HG03045 (cell line): ENCODE measurements around the gene SLIT3.
"Not testable (repeated sequence)": the region's sequence is repeated elsewhere in the genome, so short reads cannot be mapped to it uniquely, and the experiment has no call there.

Experiments
- ATAC-seq: cut with Tn5 transposase; IDR thresholded peaks from one replicate; pipeline ENCODE4 v1.9.1; 2021; ENCODE audit warnings: mild to moderate bottlenecking, moderate library complexity; ENCODE audit not compliant: unreplicated experiment

The SLIT3 gene

GRCh38 chr5:169150108-169150507 lies 150.8 kb downstream of the SLIT3 start:
- ATAC-seq, result no peak

- no peak for ATAC-seq
Observed at GRCh38 chr5:169149317-169149716, 151.6 kb downstream of the SLIT3 start.

GRCh38 chr5:169148138-169148740 lies 152.7 kb downstream of the SLIT3 start:
- ATAC-seq, result no peak

- no peak for ATAC-seq
Observed at GRCh38 chr5:169147534-169147933, 153.4 kb downstream of the SLIT3 start.

GRCh38 chr5:169146158-169146557 lies 154.8 kb downstream of the SLIT3 start:
- no peak for ATAC-seq

GRCh38 chr5:169142264-169142970 lies 158.5 kb downstream of the SLIT3 start:
- no peak for ATAC-seq

GRCh38 chr5:169140215-169140614 lies 160.7 kb downstream of the SLIT3 start:
- ATAC-seq, result not testable (repeated sequence)

GRCh38 chr5:169139480-169140050 lies 161.4 kb downstream of the SLIT3 start:
- ATAC-seq, result no peak

GRCh38 chr5:169133531-169133930 lies 167.4 kb downstream of the SLIT3 start:
- ATAC-seq, result no peak

GRCh38 chr5:169132302-169132660 lies 168.7 kb downstream of the SLIT3 start:
- no peak for ATAC-seq

- ATAC-seq, result no peak
Observed at GRCh38 chr5:169131616-169132301, 169.2 kb downstream of the SLIT3 start.

- no peak for ATAC-seq
Observed at GRCh38 chr5:169128679-169129078, 172.3 kb downstream of the SLIT3 start.

GRCh38 chr5:169127431-169127830 lies 173.5 kb downstream of the SLIT3 start:
- no peak for ATAC-seq

GRCh38 chr5:169126481-169127021 lies 174.4 kb downstream of the SLIT3 start:
- no peak for ATAC-seq

GRCh38 chr5:169125571-169125970 lies 175.4 kb downstream of the SLIT3 start:
- ATAC-seq, result no peak

GRCh38 chr5:169122951-169123350 lies 178.0 kb downstream of the SLIT3 start:
- no peak for ATAC-seq

- no peak for ATAC-seq
Observed at GRCh38 chr5:169121630-169122420, 179.1 kb downstream of the SLIT3 start.

GRCh38 chr5:169119288-169120048 lies 181.5 kb downstream of the SLIT3 start:
- ATAC-seq, result no peak

- ATAC-seq, result no peak
Observed at GRCh38 chr5:169116961-169117461, 183.9 kb downstream of the SLIT3 start.
